SK-N-SH (cell line): ENCODE data around the gene PTPRK.

ENCODE experiments used
- FOXJ3 ChIP-seq: sonication (generic); formaldehyde crosslinking; IDR thresholded peaks from 2 replicates; pipeline ENCODE4 v1.5.1; 2020; ENCODE audit warnings: mild to moderate bottlenecking, missing genetic modification reagents
- USF2 ChIP-seq: fragments of 150-350 bp; IDR thresholded peaks from 2 replicates; pipeline ENCODE4 v1.6.1; 2017; ENCODE audit warnings: antibody characterized with exemption, low read length, low read depth, borderline replicate concordance
- TF ChIP-seq, protein P1 (sequence below): fragments of 200-600 bp; sonication (generic); IDR thresholded peaks from 2 replicates; pipeline ENCODE4 v1.6.1; 2017; ENCODE audit warnings: antibody characterized with exemption, mild to moderate bottlenecking, moderate library complexity

DNA sequence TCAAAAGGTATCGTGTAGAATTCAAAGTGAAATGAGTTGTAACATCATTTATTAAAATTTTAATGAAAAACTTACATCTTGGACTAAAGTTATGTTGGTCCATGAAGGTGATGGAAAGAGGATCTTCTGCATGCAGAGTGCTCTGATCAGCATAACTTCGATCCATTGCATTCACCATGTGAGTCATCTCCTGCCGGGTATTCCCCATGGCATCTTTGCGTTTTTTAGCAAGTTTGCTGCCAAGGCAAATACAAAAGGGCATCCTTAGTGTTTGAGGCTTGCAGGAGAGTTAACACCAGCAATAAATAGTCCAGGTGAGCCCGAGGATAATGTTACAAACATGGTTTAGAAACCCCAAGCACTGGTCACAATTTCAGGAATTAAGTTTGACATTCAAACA lies 515.4 kb downstream of the PTPRK start:
- no peak for TF ChIP-seq USF2
- TF ChIP-seq, protein P1, sequence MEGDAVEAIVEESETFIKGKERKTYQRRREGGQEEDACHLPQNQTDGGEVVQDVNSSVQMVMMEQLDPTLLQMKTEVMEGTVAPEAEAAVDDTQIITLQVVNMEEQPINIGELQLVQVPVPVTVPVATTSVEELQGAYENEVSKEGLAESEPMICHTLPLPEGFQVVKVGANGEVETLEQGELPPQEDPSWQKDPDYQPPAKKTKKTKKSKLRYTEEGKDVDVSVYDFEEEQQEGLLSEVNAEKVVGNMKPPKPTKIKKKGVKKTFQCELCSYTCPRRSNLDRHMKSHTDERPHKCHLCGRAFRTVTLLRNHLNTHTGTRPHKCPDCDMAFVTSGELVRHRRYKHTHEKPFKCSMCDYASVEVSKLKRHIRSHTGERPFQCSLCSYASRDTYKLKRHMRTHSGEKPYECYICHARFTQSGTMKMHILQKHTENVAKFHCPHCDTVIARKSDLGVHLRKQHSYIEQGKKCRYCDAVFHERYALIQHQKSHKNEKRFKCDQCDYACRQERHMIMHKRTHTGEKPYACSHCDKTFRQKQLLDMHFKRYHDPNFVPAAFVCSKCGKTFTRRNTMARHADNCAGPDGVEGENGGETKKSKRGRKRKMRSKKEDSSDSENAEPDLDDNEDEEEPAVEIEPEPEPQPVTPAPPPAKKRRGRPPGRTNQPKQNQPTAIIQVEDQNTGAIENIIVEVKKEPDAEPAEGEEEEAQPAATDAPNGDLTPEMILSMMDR = no peak
- no peak for TF ChIP-seq FOXJ3
